AG09309 (cell line): ENCODE results near the gene SELPLG.

Experiments used
- DNase-seq: peaks from one replicate; pipeline ENCODE4 v3.0.0-alpha.2; 2010; ENCODE audit warnings: low read depth
- H3K4me3 ChIP-seq: 2 replicates; pipeline ENCODE4 v1.5.1; 2011; ENCODE audit warnings: mild to moderate bottlenecking, low read depth, low read length, moderate library complexity; ENCODE audit not compliant: control insufficient read depth
- TF ChIP-seq, protein P1 (sequence below): IDR thresholded peaks from 2 replicates; pipeline ENCODE4 v1.5.1; 2011; ENCODE audit warnings: mild to moderate bottlenecking, low read depth, low read length, inconsistent platforms; ENCODE audit not compliant: insufficient read depth, control insufficient read depth; ENCODE audit errors: missing control alignments

SELPLG gene

DNA sequence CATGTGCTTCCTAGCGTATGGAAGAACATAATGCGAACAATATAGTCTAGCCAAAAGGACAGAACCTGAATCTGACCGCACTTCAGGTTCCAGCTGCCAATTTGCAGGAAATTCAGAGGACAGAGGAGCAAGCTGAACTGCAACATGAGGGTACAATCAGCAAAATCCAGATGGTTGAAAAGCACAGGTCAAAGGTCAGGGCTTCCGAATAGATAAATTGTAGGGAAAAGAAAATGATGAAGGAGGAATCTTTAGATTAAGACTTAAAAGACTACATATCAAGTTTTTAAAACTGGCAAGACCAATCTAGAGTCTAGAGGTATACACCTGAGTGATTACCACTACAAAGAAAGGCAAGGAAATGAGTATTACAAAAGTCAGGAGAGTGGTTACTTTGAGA, 42.1 kb upstream of the SELPLG start:
- no peak for DNase-seq
- no peak overlapping the region for H3K4me3 ChIP-seq
- TF ChIP-seq, protein P1, sequence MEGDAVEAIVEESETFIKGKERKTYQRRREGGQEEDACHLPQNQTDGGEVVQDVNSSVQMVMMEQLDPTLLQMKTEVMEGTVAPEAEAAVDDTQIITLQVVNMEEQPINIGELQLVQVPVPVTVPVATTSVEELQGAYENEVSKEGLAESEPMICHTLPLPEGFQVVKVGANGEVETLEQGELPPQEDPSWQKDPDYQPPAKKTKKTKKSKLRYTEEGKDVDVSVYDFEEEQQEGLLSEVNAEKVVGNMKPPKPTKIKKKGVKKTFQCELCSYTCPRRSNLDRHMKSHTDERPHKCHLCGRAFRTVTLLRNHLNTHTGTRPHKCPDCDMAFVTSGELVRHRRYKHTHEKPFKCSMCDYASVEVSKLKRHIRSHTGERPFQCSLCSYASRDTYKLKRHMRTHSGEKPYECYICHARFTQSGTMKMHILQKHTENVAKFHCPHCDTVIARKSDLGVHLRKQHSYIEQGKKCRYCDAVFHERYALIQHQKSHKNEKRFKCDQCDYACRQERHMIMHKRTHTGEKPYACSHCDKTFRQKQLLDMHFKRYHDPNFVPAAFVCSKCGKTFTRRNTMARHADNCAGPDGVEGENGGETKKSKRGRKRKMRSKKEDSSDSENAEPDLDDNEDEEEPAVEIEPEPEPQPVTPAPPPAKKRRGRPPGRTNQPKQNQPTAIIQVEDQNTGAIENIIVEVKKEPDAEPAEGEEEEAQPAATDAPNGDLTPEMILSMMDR: no peak

- no peak overlapping the region for H3K4me3 ChIP-seq
- TF ChIP-seq, protein P1: no peak
- no peak for DNase-seq
These were observed 38.4 kb upstream of the SELPLG start for GRCh38 chr12:108672054-108672453.

GRCh38 chr12:108671110-108671509, 37.4 kb upstream of the SELPLG start:
- no peak for DNase-seq
- TF ChIP-seq, protein P1: no peak
- H3K4me3 ChIP-seq: no peak overlapping the region

DNA sequence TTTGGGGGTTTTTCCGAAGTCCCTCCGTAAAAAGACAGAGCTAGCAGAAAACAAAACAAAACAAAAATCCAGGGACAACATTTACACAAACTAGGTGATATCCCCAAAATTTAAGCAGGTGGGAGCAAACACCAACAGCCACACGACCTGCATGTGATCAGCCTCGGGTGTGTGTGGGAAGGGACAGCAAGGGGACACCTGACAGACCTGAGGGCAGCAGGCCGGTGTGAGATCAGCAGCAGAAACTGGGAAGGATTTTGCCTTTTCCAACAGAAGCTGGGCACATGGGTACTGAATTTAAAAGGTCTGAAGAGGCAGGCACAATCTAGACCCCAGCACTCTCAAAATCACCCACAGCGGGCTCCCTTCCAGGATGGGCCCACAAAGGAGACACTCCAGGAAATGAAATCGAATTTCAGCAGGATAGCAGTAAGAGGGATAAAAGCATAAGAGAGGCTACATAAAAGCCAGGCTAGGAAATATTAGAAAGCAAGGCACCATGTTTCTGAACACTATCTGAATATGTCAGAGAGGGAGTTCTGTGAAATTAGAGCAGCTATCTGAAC, 36.5 kb upstream of the SELPLG start:
- TF ChIP-seq, protein P1: no peak
- no peak for DNase-seq

GRCh38 chr12:108668542-108668941, 34.8 kb upstream of the SELPLG start:
- DNase-seq: no peak
- H3K4me3 ChIP-seq: no peak overlapping the region
- TF ChIP-seq, protein P1: no peak

More for the DNA sequence above, 36.5 kb upstream of the SELPLG start:
- no peak overlapping the region for H3K4me3 ChIP-seq

GRCh38 chr12:108668063-108668462, 34.4 kb upstream of the SELPLG start:
- TF ChIP-seq, protein P1: no peak
- no peak overlapping the region for H3K4me3 ChIP-seq
- DNase-seq: no peak

- TF ChIP-seq, protein P1: no peak
- no peak overlapping the region for H3K4me3 ChIP-seq
- DNase-seq: no peak
These were observed 33.7 kb upstream of the SELPLG start for GRCh38 chr12:108667349-108667748.
